Smooth muscle cell (in vitro differentiated cells): ENCODE data around the gene PFDN1. TPM values are rescaled to one million over a fixed set of nuclear protein-coding genes. Genes with fewer than 3 reads are reported as not detected.

ENCODE experiments used
- DNase-seq: peaks from one replicate; lab custom pipeline; 2025; ENCODE audit not compliant: unreplicated experiment; lab: John Stamatoyannopoulos, UW
- H2AFZ ChIP-seq: fragments of 200-600 bp; sonication (generic); 2 replicates; pipeline ENCODE4 v1.6.0; 2016; ENCODE audit warnings: antibody characterized with exemption, low read depth, mild to moderate bottlenecking
- H3F3A ChIP-seq: fragments of 200-600 bp; sonication (generic); 2 replicates; pipeline ENCODE4 v1.6.0; 2017; ENCODE audit warnings: antibody characterized with exemption, low read depth
- H3K27ac ChIP-seq: fragments of 200-600 bp; sonication (generic); 2 replicates; pipeline ENCODE4 v1.5.1; 2016; ENCODE audit warnings: low read depth, mild to moderate bottlenecking
- H3K27me3 ChIP-seq: fragments of 200-600 bp; sonication (generic); 2 replicates; pipeline ENCODE4 v1.6.1; 2016; ENCODE audit warnings: low read depth, mild to moderate bottlenecking
- H3K36me3 ChIP-seq: fragments of 200-600 bp; sonication (generic); 2 replicates; pipeline ENCODE4 v1.5.1; 2016; ENCODE audit warnings: low read depth
- H3K4me1 ChIP-seq: fragments of 200-600 bp; sonication (generic); 2 replicates; pipeline ENCODE4 v1.5.1; 2016; ENCODE audit warnings: low read depth
- H3K4me2 ChIP-seq: fragments of 200-600 bp; sonication (generic); 2 replicates; pipeline ENCODE4 v1.6.0; 2016; ENCODE audit warnings: mild to moderate bottlenecking
- H3K4me3 ChIP-seq: fragments of 200-600 bp; sonication (generic); 2 replicates; pipeline ENCODE4 v1.5.1; 2016; ENCODE audit warnings: mild to moderate bottlenecking
- H3K79me2 ChIP-seq: fragments of 200-600 bp; sonication (generic); 2 replicates; pipeline ENCODE4 v1.6.0; 2016; ENCODE audit warnings: low read depth, mild to moderate bottlenecking
- H3K9ac ChIP-seq: fragments of 200-600 bp; sonication (generic); 2 replicates; pipeline ENCODE4 v1.6.0; 2016; ENCODE audit warnings: low read depth
- H3K9me3 ChIP-seq: fragments of 200-600 bp; sonication (generic); replicated peaks from 2 replicates; pipeline ENCODE4 v1.5.1; 2016; ENCODE audit warnings: low read depth
- H4K20me1 ChIP-seq: fragments of 200-600 bp; sonication (generic); 2 replicates; pipeline ENCODE4 v1.6.0; 2016; ENCODE audit warnings: low read depth
- WGBS: methylation state at CpG from one replicate; pipeline ENCODE4 v1.1.7; 2016; ENCODE audit warnings: low lambda C conversion rate; 5-methylcytosine and 5-hydroxymethylcytosine counted together
- polyA plus RNA-seq: library from polyadenylated mRNA; unstranded; fragments of >200 nt; fragmentation: Nextera tagmentation; extraction: Ambion mirVana; gene quantifications from 2 replicates; pipeline ENCODE4 v1.2.1, GENCODE V29; 2016
- total RNA-seq: library from RNA; depleted of rRNA; stranded (reverse); fragments of >200 nt; gene quantifications from 2 replicates; pipeline ENCODE4 v1.2.3, GENCODE V29; 2014
- TF ChIP-seq, protein P1 (sequence below): fragments of 200-600 bp; sonication (generic); IDR thresholded peaks from 2 replicates; pipeline ENCODE4 v1.5.1; 2017; ENCODE audit warnings: borderline replicate concordance, mild to moderate bottlenecking, antibody characterized with exemption; ENCODE audit not compliant: insufficient read depth, poor library complexity, severe bottlenecking

PFDN1 gene
- total and polyA plus RNA-seq, 2 experiments from 2014 or later: 145 to 154 TPM

DNA sequence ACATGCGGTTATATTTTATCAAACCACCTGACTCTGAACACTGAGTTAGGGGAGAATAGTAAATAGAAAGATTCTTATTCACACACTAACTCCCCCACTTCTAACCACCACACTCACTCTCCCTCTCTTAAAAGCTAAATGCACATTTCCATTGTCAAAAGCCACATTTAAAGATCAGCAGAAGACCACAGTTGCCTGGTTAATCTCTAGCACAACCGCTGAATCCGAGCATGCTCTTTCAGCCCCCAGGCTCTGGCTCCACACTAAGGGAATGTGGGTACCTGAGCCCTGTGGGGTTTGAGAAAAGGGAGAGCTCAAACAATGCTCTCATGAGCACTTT is 35.7 kb downstream of the PFDN1 start:
- WGBS: 56% methylated on average over 3 of the region's 3 CpGs
- no peak overlapping the region for H2AFZ ChIP-seq
- H3K4me3 ChIP-seq: no peak overlapping the region
- H3K4me1 ChIP-seq: peaks cover 24% of the 10 kb centered on the region
- no peaks in the 10 kb centered on the region for H3K9me3 ChIP-seq
- H3K9ac ChIP-seq: peak overlapping the region; percentile 14
- peak overlapping the region; percentile 2 for H3K27ac ChIP-seq
- peaks cover 75% of the 10 kb centered on the region for H3K79me2 ChIP-seq
- H3F3A ChIP-seq: peaks cover 4% of the 10 kb centered on the region
- peaks cover 63% of the 10 kb centered on the region for H4K20me1 ChIP-seq
- no peaks in the 10 kb centered on the region for H3K36me3 ChIP-seq
- TF ChIP-seq, protein P1, sequence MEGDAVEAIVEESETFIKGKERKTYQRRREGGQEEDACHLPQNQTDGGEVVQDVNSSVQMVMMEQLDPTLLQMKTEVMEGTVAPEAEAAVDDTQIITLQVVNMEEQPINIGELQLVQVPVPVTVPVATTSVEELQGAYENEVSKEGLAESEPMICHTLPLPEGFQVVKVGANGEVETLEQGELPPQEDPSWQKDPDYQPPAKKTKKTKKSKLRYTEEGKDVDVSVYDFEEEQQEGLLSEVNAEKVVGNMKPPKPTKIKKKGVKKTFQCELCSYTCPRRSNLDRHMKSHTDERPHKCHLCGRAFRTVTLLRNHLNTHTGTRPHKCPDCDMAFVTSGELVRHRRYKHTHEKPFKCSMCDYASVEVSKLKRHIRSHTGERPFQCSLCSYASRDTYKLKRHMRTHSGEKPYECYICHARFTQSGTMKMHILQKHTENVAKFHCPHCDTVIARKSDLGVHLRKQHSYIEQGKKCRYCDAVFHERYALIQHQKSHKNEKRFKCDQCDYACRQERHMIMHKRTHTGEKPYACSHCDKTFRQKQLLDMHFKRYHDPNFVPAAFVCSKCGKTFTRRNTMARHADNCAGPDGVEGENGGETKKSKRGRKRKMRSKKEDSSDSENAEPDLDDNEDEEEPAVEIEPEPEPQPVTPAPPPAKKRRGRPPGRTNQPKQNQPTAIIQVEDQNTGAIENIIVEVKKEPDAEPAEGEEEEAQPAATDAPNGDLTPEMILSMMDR: no peak
- peak overlapping the region; percentile 54 for H3K4me2 ChIP-seq
- no peaks in the 10 kb centered on the region for H3K27me3 ChIP-seq
- DNase-seq: no peak

DNA sequence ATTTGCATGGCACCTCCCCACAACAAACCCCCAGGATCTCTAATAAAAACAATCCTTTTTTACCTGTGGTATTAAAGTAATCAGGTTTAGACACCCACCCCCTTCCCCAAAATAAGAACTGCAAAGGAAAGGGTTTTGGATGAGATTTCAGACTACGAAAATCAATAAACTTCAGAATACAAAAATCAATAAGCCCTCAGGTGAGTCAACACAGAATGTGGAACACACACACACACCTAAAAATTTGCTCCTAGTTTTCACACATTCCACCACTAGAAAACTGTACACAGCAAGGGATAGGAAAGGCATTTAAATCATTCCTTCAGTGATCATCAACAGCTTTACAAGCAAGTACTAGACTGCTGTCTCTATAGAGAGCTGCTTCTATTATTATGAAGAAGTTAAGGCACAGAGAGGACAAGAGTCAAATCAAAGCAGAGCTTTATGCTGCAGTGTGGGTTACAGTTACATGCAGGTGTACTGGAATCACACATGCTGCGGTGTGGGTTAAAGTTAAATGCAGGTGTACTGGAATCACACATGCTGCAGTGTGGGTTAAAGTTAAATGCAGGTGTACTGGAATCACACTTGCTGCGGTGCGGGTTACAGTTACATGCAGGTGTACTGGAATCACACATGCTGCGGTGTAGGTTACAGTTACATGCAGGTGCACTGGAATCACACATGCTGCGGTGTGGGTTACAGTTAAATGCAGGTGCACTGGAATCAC is 36.3 kb downstream of the PFDN1 start:
- WGBS: 97% methylated on average over 6 of the region's 6 CpGs
- H3K9me3 ChIP-seq: no peaks in the 10 kb centered on the region
- no peaks in the 10 kb centered on the region for H3K36me3 ChIP-seq
- peaks cover 24% of the 10 kb centered on the region for H3K4me1 ChIP-seq
- TF ChIP-seq, protein P1: no peak
- no peaks in the 10 kb centered on the region for H3K27me3 ChIP-seq
- peaks cover 67% of the 10 kb centered on the region for H4K20me1 ChIP-seq
- H2AFZ ChIP-seq: no peak overlapping the region
- H3F3A ChIP-seq: peaks cover 4% of the 10 kb centered on the region
- no peak overlapping the region for H3K4me3 ChIP-seq
- H3K4me2 ChIP-seq: no peak overlapping the region
- H3K79me2 ChIP-seq: peaks cover 79% of the 10 kb centered on the region
- no peak for DNase-seq
- no peak overlapping the region for H3K9ac ChIP-seq
- H3K27ac ChIP-seq: no peak overlapping the region

DNA sequence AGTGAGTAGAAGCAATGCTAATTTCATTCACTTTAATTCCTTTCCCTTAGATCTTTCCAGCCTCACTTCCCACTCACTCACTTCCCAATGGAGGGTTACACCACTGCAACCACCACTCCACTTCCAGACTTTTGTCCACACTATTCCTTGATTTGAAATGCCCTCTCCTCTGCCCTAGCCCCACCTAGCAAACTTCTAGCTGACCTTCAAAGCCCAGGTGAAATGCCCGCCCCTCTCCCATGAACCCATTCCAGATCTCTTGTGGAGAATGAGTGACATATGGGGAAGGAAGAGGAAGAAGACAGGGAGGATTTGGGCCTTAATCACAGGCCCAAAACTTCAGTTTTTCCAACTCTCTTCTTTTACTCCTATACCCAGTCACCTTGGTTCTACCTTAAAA is 37.1 kb downstream of the PFDN1 start:
- Histone ChIP-seq H3K27me3 (no peaks in the 10 kb centered on the region), H3K9me3 (no peaks in the 10 kb centered on the region), H3K4me3 (no peak overlapping the region), H3K27ac (no peak overlapping the region), H3K36me3 (no peaks in the 10 kb centered on the region), H3K4me1 (peaks cover 24% of the 10 kb centered on the region), H2AFZ (no peak overlapping the region), H3K4me2 (no peak overlapping the region), H3F3A (peaks cover 4% of the 10 kb centered on the region), H3K79me2 (peaks cover 76% of the 10 kb centered on the region), H3K9ac (no peak overlapping the region), H4K20me1 (peaks cover 65% of the 10 kb centered on the region)
- 90% methylated on average over 1 of the region's 1 CpG for WGBS
- DNase-seq: no peak
- TF ChIP-seq, protein P1: no peak

DNA sequence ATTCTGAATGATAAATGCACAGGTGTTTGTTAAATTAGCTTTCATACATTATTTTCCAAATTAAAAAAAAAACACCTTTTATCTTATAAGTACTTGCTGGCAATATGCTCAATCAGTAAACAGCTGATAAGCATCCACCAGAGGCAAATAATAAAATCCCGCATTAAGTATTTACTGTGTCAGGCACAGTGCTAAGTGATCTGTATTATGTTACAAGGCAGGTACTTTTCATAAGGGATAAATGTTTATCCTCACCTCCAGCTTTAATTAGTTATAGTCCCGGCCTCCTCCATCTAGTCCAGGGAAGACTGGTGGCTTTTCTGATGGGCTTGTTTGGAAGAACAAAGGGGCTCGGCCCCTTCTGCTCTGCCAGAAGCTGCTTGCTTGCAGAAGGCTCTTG is 40.1 kb downstream of the PFDN1 start:
- no peaks in the 10 kb centered on the region for H3K9me3 ChIP-seq
- no peaks in the 10 kb centered on the region for H3K36me3 ChIP-seq
- peaks cover 9% of the 10 kb centered on the region for H3F3A ChIP-seq
- H3K4me2 ChIP-seq: no peak overlapping the region
- peaks cover 22% of the 10 kb centered on the region for H3K4me1 ChIP-seq
- no peak overlapping the region for H2AFZ ChIP-seq
- H3K4me3 ChIP-seq: no peak overlapping the region
- peaks cover 50% of the 10 kb centered on the region for H4K20me1 ChIP-seq
- H3K9ac ChIP-seq: no peak overlapping the region
- H3K79me2 ChIP-seq: peaks cover 69% of the 10 kb centered on the region
- DNase-seq: no peak
- no peak overlapping the region for H3K27ac ChIP-seq
- no peaks in the 10 kb centered on the region for H3K27me3 ChIP-seq
- WGBS: 78% methylated on average over 3 of the region's 3 CpGs
- TF ChIP-seq, protein P1: no peak
